ENCODE measurements around the gene AOPEP.

The AOPEP gene

DNA sequence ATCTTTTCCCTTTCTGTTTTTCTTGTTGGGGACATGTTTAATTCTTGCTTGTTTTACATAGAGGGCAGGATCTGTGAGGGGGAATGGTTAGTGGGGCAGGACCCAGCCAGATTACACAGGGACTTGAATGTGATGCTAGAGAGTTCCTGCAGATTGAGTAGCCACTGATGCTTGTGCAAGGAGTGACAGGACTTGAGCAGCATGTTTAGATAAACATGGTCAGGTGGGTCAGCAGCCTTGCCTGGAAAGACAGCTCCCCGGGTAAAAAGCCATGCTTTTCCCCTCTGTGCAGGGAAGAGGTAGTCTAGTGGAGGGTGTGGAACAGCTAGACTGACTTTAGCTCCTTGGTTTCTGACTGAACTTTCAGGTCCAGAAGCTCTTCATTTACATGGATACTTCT, 261.2 kb downstream of the AOPEP start (continued):
- no peak for TF ChIP-seq ZNF555 (tag by site-specific recombination; conservative IDR thresholded peaks at IDR 0.05)
- TF ChIP-seq MZF1 (tag by site-specific recombination; IDR thresholded peaks at IDR 0.05; ENCODE audit: borderline replicate concordance) = no peak
- no peak for TF ChIP-seq HOXA7 (CRISPR knock-in tag; IDR thresholded peaks at IDR 0.05; ENCODE audit: borderline replicate concordance)
- no peak for TF ChIP-seq ZNF596 (tag by site-specific recombination; IDR thresholded peaks at IDR 0.05)

DNA sequence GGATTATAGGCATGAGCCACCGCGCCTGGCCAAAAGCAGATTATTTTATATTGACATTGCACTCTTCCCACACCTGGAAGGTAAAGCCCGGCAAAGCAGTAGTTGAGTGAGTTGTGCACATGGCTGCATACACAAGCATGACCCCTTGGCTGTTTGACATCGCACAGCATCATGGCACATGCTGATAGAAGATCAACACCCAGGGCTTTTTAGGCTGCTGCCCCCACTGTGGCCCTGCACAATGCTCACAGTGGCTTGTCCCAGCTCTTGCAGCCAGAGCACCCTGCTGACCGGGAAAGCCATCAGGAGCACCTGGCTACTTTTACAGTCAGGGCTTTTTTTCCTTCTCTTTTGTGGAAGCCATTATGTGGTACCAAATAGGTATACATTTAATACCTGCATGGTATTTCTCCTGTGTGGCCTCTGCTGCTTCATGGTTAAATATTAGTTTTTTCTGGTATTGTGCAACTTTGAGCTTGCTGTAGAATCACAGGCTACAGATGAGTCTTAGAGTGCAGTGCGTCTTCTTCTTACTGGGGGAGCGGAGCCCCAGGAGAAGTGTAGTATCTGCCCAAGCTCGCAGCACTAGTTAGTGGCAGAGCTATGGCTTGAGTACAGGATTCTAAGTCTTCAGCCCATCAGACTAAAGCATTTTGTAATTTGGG, 264.5 kb downstream of the AOPEP start:
- ChIA-PET CTCF (interaction anchor here (0.6 kb wide), 1 partner anchor 18 kb away, joined by 4 read pairs; no protein-coding TSS in a partner anchor), POLR2A (no interaction called here)
- TF ChIP-seq, protein P1, sequence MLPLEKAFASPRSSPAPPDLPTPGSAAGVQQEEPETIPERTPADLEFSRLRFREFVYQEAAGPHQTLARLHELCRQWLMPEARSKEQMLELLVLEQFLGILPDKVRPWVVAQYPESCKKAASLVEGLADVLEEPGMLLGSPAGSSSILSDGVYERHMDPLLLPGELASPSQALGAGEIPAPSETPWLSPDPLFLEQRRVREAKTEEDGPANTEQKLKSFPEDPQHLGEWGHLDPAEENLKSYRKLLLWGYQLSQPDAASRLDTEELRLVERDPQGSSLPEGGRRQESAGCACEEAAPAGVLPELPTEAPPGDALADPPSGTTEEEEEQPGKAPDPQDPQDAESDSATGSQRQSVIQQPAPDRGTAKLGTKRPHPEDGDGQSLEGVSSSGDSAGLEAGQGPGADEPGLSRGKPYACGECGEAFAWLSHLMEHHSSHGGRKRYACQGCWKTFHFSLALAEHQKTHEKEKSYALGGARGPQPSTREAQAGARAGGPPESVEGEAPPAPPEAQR (tag by site-specific recombination; IDR thresholded peaks at IDR 0.05) = no peak
- TF ChIP-seq MYNN (tag by site-specific recombination; IDR thresholded peaks at IDR 0.05; ENCODE audit: borderline replicate concordance) (no peak), ZNF24 (tag by site-specific recombination; IDR thresholded peaks at IDR 0.05) (no peak), ZNF23 (tag by site-specific recombination; IDR thresholded peaks at IDR 0.05; ENCODE audit: borderline replicate concordance) (no peak)

DNA sequence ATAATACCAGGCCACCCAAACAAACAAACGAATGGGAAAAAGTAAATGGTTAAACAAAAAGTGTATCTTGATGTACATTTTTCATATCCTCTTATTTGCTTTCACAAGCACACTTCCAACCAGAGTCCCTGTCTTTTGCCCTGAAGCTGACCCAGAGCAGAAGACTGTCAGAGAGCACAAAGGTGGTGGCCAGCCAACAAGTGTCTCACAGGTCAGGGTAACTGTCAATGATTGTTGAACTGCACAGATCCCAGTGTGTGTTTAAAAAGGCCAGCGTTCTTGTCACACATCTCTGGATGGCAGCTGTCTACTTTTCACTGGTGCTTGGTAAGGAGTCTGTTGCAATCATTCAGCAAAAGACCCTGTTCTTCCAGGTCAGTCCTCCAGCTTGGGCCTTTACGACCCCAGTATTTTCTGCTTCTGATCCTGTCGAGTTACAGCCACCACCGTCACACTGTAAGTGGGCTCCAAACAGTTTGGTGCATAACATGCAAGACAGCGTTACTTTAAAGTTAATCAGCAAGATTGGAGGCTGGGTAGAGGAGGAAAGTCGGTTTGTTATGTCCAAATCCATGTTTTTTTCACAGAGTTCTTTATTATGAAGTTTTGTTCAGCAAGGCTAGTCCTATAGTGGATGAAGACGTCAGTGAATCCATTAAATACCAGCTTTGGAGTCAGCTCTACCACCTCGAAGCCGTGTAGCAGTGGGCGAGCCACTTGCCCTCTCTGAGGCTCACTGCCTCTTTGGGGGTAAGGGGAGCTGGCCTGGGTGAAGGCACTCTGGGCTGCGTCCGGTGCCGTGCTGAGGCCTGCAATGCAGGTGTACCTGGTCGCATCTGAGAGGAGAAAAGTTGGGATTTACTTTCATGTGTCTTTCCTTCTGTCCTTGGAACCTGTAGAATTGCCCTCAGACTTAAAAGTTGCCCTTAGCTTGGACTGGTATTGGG, 265.7 kb downstream of the AOPEP start:
- ChIA-PET POLR2A (no interaction called here), CTCF (no interaction called here)
- Histone ChIP-seq H3K27ac (ENCODE audit: extremely low read depth, low read depth, low read length) (no peak overlapping the region), H3K36me3 (ENCODE audit: control insufficient read depth in 2 of 2, insufficient read depth in 1 of 2, low read length in 2 of 2) (no peaks in the 10 kb centered on the region), H3K4me1 (ENCODE audit: control insufficient read depth, insufficient read depth, low read length) (peaks cover 4% of the 10 kb centered on the region; the same call in 1 of the 2 replicates), H3K4me3 (ENCODE audit: low read depth, low read length) (no peak overlapping the region), H3K9me3 (ENCODE audit: control insufficient read depth, insufficient read depth, low read depth, low read length) (no peaks in the 10 kb centered on the region)
- TF ChIP-seq ZNF549 (tag by site-specific recombination; IDR thresholded peaks at IDR 0.05) (no peak), ZNF175 (tag by site-specific recombination; IDR thresholded peaks at IDR 0.05) (no peak), ZBTB8A (tag by site-specific recombination; IDR thresholded peaks at IDR 0.05) (no peak), ZSCAN16 (tag by site-specific recombination; IDR thresholded peaks at IDR 0.05) (no peak), ZNF560 (tag by site-specific recombination; IDR thresholded peaks at IDR 0.05; ENCODE audit: borderline replicate concordance) (no peak), PRDM1 (tag by site-specific recombination; IDR thresholded peaks at IDR 0.05) (no peak), ZNF292 (tag by site-specific recombination; IDR thresholded peaks at IDR 0.05; ENCODE audit: borderline replicate concordance, low read depth) (no peak)
- TF ChIP-seq, protein P2, sequence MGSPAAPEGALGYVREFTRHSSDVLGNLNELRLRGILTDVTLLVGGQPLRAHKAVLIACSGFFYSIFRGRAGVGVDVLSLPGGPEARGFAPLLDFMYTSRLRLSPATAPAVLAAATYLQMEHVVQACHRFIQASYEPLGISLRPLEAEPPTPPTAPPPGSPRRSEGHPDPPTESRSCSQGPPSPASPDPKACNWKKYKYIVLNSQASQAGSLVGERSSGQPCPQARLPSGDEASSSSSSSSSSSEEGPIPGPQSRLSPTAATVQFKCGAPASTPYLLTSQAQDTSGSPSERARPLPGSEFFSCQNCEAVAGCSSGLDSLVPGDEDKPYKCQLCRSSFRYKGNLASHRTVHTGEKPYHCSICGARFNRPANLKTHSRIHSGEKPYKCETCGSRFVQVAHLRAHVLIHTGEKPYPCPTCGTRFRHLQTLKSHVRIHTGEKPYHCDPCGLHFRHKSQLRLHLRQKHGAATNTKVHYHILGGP (tag by site-specific recombination; IDR thresholded peaks at IDR 0.05) = no peak
- TF ChIP-seq, protein P3, sequence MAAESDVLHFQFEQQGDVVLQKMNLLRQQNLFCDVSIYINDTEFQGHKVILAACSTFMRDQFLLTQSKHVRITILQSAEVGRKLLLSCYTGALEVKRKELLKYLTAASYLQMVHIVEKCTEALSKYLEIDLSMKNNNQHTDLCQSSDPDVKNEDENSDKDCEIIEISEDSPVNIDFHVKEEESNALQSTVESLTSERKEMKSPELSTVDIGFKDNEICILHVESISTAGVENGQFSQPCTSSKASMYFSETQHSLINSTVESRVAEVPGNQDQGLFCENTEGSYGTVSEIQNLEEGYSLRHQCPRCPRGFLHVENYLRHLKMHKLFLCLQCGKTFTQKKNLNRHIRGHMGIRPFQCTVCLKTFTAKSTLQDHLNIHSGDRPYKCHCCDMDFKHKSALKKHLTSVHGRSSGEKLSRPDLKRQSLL (tag by site-specific recombination; IDR thresholded peaks at IDR 0.05) = no peak
- TF ChIP-seq, protein P4, sequence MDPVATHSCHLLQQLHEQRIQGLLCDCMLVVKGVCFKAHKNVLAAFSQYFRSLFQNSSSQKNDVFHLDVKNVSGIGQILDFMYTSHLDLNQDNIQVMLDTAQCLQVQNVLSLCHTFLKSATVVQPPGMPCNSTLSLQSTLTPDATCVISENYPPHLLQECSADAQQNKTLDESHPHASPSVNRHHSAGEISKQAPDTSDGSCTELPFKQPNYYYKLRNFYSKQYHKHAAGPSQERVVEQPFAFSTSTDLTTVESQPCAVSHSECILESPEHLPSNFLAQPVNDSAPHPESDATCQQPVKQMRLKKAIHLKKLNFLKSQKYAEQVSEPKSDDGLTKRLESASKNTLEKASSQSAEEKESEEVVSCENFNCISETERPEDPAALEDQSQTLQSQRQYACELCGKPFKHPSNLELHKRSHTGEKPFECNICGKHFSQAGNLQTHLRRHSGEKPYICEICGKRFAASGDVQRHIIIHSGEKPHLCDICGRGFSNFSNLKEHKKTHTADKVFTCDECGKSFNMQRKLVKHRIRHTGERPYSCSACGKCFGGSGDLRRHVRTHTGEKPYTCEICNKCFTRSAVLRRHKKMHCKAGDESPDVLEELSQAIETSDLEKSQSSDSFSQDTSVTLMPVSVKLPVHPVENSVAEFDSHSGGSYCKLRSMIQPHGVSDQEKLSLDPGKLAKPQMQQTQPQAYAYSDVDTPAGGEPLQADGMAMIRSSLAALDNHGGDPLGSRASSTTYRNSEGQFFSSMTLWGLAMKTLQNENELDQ (tag by site-specific recombination; IDR thresholded peaks at IDR 0.05; ENCODE audit: low read depth) = no peak
- TF ChIP-seq, protein P5, sequence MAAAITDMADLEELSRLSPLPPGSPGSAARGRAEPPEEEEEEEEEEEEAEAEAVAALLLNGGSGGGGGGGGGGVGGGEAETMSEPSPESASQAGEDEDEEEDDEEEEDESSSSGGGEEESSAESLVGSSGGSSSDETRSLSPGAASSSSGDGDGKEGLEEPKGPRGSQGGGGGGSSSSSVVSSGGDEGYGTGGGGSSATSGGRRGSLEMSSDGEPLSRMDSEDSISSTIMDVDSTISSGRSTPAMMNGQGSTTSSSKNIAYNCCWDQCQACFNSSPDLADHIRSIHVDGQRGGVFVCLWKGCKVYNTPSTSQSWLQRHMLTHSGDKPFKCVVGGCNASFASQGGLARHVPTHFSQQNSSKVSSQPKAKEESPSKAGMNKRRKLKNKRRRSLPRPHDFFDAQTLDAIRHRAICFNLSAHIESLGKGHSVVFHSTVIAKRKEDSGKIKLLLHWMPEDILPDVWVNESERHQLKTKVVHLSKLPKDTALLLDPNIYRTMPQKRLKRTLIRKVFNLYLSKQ (tag by site-specific recombination; IDR thresholded peaks at IDR 0.05; ENCODE audit: borderline replicate concordance) = no peak
- TF ChIP-seq, protein P6, sequence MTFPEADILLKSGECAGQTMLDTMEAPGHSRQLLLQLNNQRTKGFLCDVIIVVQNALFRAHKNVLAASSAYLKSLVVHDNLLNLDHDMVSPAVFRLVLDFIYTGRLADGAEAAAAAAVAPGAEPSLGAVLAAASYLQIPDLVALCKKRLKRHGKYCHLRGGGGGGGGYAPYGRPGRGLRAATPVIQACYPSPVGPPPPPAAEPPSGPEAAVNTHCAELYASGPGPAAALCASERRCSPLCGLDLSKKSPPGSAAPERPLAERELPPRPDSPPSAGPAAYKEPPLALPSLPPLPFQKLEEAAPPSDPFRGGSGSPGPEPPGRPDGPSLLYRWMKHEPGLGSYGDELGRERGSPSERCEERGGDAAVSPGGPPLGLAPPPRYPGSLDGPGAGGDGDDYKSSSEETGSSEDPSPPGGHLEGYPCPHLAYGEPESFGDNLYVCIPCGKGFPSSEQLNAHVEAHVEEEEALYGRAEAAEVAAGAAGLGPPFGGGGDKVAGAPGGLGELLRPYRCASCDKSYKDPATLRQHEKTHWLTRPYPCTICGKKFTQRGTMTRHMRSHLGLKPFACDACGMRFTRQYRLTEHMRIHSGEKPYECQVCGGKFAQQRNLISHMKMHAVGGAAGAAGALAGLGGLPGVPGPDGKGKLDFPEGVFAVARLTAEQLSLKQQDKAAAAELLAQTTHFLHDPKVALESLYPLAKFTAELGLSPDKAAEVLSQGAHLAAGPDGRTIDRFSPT (tag by site-specific recombination; IDR thresholded peaks at IDR 0.05) = no peak

More for the DNA sequence above, 264.5 kb downstream of the AOPEP start:
- Histone ChIP-seq H3K36me3 (ENCODE audit: control insufficient read depth in 2 of 2, insufficient read depth in 1 of 2, low read length in 2 of 2) (no peaks in the 10 kb centered on the region), H3K9me3 (ENCODE audit: control insufficient read depth, insufficient read depth, low read depth, low read length) (no peaks in the 10 kb centered on the region), H3K27ac (ENCODE audit: extremely low read depth, low read depth, low read length) (no peak overlapping the region), H3K4me1 (ENCODE audit: control insufficient read depth, insufficient read depth, low read length) (peaks cover 3% of the 10 kb centered on the region; the same call in 1 of the 2 replicates), H3K4me3 (ENCODE audit: low read depth, low read length) (no peak overlapping the region)

All from HEK293 (cell line).